ENCODE results near the gene CERT1.
"Not testable (repeated sequence)": the region's sequence is repeated elsewhere in the genome, so short reads cannot be mapped to it uniquely, and the experiment has no call there.

CERT1 gene

DNA sequence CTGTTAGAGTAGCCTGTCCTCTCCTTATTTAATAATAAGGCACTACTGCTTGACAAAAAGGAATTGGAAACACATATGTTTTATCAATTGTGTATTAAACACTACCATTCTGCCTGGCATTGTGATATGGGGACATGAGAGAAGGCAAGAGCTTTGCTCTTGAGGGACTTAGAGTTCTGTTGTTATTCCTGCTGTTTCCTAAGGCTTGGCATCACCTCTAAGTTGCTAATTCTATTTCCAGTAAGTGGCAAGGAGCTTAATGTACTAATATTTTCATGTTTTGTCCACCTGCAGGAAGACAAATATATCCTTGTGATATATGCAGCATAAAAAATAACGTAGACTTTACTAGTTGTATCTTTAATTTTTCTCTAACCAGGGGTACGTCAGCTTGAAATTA is 161.8 kb downstream of the CERT1 start:
- DNase-seq (ENCODE audit: low read depth in 2 of 2) = no peak

DNA sequence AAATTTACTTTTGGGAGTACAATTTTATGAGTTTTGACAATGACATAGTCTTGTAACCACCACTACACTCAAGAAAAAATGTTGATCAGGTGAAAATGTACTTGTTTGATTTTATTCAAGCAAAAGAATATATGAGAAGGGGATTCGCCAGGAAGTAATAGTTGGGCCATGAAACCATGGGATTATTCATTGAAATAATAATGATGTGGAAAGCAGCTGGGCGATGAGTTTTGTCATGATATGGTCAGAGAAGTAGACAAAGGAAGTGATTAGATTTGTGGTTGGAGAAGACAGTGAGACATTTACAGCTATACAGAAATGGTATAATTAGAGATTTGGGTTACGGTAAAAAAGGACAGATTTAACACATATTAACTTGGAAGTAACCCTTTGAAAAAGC is 163.2 kb downstream of the CERT1 start:
- DNase-seq (ENCODE audit: low read depth in 2 of 2) = no peak

DNA sequence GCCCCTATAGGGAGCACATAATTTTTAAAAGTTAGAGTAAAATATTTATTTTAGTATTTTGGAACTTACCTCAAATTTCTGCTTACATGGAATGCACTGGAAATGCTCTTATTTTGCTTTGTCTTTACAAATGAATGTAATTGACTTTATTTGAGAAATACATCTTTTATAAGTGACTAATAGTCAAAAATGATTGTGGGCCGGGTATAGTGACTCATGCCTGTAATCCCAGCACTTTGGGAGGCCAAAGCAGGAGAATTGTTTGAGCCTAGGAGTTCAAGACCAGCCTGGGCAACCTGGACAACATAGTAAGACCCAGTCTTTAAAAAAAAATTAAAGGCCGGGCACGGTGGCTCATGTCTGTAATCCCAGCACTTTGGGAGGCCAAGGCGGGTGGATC is 168.6 kb downstream of the CERT1 start:
- no peak for DNase-seq (ENCODE audit: low read depth in 2 of 2)

DNA sequence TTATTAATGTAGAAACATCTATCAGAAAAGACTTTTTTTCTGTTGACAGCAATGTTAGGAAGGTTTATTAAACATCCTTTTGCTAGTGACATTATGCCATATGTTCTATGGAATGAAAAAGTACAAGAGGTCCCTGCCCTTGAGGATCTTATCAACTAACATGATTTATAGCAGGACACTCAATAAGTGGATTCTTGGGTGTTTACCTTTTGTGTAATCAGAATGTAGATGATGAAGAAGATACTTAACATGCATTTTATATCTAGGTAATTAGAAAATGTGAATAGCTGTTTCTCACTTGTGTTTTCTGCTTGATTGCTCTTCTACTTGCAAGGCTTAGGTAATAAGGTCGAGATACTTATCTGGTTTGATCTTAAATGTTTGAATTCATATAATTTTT is 169.5 kb downstream of the CERT1 start:
- no peak for DNase-seq (ENCODE audit: low read depth in 2 of 2)

DNA sequence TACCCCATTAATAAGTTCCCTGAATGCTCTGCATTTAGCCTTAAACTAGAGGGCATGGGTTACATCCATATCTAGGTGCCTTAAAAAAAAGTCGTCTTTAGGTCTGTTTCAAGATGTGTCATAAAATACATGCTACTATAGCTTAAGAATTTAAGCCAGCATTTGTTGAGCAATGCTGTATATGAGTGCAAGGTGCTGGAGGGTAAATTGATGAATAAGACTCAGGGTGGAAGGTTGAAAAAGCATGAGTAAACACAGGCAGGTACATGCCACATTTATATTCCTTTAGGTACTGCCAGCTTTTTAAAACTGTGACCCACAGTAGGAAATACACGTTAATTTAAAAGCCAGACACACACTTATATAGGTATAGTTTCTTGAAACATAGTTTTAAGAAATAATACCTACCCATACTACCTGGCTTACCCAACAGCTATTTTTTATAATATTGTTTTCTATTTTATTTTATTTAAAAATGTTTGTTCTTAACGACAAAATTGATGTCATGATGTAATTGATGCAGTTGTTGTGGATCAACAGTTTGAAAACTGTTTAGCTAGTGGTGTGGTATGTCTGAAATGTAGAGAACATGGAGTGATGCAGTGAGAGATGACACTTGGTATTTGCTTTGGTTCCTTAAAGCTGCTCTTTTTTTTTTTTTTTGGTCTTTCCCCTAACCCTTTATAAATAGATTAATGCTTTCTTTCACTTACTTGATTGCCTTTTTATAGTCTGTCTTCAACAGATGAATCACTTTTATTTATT is 170.5 kb downstream of the CERT1 start:
- no peak for DNase-seq (ENCODE audit: low read depth in 2 of 2)

DNA sequence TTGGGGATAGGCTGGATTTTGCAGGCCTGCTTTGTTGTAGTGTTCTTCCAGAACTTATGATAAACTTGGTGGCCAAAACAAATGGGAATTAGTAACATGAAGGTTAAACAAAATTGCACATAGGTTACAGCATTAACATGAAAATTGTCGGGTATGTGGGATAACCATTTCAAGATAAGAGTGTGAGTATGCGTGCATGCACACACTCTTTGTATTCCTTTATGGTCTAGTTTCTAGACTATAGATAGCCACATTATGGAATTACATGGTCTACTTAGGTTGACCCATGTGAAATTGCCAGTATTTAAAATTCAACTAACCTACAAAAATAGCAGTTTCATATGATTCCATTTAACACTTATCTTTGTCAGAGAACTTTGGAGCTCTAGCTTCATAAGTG is 173.0 kb downstream of the CERT1 start:
- DNase-seq (ENCODE audit: low read depth in 2 of 2) = no peak

DNA sequence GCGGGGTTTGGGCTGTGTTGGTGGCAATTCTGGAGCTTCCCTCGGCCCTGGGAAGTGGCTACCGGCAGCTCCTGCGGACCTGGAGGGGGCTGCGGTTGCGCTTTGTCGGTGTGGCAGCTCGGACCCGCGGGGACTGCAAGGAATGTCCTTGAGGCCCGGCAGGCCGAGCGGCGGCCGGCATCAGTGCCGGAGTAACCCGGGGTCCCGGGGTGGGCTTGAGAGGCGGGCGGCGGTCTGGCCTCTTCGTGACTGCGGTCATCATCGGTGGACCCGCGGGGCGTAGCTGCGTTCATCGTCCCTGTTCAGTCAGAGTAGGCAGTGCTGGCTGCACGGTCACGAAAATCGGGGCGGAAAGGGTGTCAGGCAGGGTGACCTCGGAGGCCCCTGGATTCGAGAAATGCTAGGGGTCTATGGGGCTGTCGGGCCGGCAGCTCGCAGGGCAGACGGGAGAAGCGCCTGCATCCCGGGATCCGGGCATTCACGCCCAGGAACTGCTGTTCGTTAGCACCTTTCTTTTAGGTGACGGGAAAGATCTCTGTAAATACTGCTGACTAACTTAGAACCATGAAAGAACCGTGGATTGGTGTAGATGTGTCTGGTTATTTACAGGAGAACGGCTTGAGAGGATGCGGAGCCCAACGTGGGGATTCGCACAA is 173.9 kb downstream of the CERT1 start:
- DNase-seq (ENCODE audit: low read depth in 2 of 2) = peak in 1 of 2 donors; percentile 2

DNA sequence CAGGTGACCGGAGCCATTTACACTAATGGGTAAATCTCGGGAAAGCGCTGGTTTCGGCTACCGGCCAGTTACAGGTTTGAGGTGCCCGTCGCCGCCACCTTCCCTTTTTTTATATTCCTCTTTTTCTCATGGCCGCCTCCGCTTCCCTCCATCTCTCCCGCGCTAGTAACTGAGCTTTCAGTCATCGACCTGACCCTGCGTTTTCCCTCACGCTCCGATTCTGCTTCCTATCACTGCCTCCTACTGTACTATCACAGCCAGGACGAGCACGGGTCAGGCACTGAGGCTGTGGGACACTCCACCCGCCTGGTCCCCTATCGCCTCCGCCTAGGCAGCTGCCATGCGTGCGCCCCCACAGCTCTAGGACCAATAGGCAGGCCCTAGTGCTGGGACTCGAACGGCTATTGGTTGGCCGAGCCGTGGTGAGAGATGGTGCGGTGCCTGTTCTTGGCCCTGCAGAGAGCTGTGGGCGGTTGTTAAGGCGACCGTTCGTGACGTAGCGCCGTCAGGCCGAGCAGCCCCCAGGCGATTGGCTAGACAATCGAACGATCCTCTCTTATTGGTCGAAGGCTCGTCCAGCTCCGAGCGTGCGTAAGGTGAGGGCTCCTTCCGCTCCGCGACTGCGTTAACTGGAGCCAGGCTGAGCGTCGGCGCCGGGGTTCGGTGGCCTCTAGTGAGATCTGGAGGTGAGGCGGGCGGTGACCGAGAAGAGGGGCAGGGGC is 174.7 kb downstream of the CERT1 start, which contains the start of gene HMGCR:
Gene HMGCR (plus strand): TSS at position 606 of the 722 bp plus-strand sequence. CDS start 5,386 bp downstream, outside the sequence.
- peak; percentile 98 for DNase-seq (ENCODE audit: low read depth in 2 of 2)

DNA sequence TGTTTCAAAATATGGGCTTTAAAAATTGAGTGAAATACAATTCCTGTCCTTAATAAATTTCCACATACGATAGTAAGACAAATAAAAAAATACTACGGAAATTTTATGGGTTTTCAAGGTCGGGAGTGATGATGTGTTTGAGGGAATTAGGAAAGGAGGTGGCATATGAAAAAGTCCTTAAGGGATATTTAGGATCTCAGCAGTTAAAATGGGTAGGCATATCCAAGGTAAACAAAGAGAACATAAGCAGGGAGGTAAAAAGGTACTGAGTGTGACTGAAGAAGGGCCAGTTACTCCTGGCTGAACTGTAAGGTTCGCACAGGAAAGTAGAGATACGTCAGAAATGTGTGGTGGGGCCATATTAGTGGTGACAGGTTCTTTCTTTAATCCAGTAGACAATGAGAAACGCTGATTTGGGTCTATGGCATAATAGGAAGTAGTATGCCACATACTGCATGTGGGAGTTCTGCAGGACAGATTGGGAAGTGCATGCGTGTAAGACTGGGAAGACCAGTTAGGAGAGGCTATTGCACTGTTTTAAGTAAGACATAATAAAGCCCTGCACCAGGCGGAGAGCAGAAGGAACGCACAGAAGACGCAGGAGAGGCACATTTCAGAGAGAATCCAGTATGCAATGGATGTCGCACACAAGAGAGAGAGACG is 175.3 kb downstream of the CERT1 start:
- peak in 1 of 2 donors; percentile 3 for DNase-seq (ENCODE audit: low read depth in 2 of 2)

DNA sequence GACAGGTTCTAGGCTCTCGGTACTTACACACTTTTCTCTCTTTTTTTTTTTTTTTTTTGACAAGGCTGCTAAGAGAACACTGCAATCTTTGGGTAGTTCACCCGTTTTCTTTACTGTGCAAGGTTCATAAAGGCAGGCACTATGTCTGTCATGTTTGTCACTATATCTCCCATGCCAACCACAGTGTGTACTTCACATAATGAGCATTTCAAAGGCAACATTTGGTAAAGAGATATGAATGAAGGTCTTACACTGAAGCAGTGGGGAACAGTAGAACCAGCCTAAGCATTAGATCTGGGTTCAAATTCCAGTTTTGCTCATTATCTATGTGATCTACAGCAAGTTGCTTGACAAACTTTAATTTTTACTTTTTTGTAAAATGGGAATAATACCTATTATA is 175.9 kb downstream of the CERT1 start:
- DNase-seq (ENCODE audit: low read depth in 2 of 2) = no peak

DNA sequence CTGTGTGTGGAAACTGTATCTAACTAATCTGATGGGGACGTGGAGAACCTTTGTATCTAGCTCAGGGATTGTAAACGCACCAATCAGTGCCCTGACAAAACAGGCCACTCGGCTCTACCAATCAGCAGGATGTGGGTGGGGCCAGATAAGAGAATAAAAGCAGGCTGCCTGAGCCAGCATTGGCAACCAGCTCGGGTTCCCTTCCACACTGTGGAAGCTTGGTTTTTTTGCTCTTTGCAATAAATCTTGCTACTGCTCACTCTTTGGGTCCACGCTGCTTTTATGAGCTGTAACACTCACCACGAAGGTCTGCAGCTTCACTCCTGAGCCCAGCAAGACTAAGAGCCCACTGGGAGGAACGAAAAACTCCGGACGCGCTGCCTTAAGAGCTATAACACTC is 177.0 kb downstream of the CERT1 start:
- DNase-seq (ENCODE audit: low read depth in 2 of 2) = not testable (repeated sequence)

DNA sequence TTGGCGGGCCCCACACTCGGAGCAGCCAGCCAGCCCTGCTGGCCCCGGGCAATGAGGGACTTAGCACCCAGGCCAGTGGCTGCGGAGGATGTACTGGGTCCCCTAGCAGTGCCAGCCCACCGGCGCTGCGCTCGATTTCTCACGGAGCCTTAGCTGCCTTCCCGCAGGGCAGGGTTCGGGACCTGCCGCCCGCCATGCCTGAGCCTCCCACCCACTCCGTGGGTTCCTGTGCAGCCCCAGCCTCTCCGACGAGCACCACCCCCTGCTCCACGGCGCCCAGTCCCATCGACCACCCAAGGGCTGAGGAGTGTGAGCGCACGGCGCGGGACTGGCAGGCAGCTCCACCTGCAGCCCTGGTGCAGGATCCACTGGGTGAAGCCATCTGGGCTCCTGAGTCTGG is 177.7 kb downstream of the CERT1 start:
- not testable (repeated sequence) for DNase-seq (ENCODE audit: low read depth in 2 of 2)

DNA sequence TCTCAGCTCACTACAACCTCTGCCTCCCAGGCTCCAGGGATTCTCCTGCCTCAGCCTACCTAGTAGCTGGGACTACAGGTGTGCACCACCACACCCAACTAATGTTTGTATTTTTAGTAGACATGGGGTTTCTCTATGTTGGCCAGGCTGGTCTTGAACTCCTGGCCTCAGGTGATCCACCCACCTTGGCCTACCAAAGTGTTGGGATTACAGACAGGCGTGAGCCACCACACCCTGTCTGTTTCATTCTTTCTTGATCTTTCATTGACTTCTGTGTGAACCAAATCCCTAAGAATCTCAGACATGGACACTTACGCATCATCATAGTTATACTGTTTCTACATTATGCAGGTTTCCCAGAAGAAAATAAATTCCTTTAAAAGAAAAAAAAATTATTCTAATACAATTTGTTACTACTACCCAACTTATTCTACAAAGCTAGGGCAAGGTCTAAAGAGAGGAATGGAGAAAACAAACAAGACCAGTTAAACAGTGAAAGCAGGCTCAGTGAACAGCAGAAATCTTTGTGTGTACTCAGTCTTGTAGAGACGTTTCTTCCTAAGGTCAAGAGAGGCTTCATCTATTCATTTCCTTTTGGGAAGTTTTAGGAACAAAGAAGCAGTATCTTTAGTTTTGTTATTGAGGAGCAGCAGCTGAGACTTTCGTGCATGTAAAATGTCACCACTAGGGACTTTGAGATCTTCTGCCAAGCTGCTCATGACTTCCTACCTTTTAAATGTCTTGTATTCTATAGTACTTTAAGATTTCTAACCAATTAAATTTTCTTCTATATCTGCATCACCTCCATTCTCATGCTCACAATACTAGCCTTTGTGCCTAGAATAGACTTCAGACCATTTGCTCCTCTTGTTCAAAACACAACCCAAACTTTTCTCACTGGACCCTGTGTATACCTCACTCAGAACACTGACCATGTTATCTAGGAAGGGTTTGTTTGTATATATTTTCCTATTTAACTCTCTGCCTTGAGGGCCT is 180.0 kb downstream of the CERT1 start:
- DNase-seq (ENCODE audit: low read depth in 2 of 2) = no peak

DNA sequence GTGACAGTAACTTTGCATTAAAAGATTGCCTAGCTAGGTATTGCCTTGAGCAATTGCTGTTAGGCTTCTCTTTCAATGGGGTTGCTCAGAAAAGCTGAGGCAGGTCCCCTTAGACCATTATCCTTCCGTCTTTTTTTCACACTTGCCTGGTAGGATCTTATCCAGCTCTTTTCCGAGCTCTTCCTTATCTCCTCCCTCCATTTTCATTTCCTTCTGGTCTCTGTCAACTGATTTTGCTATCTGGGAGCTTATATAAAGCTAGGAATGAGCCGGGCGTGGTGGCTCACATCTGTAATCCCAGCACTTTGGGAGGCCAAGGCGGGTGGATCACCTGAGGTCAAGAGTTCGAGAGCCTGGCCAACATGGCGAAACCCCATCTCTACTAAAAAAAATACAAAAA is 181.0 kb downstream of the CERT1 start:
- DNase-seq (ENCODE audit: low read depth in 2 of 2) = no peak
